GM21390 (cell line): Measurements from ENCODE around the gene MAML1.

Source experiments
- ATAC-seq: cut with Tn5 transposase; IDR thresholded peaks from one replicate; pipeline ENCODE4 v1.9.1; 2021; ENCODE audit not compliant: unreplicated experiment

Gene MAML1

DNA sequence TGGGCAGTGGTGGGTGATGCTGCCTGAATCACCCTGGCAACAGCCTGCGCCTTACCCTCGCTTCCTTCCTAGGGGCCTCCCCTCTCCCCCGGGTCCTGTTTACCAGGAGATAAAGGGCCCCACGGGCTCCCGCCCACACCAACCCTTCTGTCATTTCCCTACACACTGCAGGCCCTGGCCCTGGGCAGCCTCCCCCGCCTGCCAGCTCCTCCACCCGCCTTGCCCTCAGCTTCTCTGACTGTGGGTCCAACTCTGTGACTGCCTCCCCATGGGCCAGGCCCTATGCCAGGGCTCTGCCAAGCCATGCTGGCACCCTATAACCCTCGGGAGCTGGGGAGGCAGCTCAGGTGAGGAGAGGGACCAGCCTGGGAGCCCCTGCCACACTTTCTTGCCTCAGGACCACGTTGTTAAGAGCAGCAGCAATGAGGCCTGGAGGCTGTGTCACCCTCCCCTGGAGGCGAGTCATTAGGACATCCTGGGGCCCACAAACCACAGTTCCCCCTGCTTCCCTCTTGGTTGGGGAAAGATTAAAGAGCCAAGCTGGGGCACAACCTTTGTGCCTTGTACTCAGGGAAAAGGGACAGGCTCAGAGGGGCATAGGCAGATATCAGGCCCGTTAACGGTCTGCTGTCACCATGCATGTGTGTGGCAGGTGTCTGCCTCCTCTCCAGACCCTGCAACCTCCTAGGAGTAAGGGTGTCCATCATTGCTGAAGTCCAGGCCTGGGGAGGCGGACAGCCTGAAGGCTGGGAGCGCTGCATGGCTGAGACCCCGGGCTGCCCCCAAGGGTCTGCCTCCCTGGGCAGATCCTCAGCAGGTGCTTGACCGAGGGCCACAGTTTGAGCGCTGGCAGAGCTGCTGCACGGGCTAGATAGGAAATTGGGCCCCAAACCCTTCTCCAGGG, 71.3 kb downstream of the MAML1 start:
- ATAC-seq = no peak

DNA sequence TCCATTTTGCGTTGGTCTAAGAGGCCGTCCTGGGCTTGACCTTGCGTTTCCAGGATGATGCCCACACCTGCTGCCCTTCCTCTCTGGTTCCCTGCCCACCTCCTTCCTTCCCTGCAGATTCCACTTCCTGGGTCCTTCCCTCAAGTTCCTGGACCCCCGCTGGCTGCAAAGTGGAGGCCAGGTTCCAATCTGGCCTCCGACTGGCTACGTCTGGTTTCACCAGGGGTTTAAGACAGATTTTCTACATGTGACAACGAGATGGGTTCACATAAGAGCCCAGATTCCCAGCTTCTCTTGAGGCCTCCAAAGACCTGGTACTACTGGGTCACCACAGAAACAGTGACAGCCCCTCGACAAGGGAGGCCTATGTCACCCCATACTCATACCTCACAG, 71.9 kb downstream of the MAML1 start:
- no peak for ATAC-seq

DNA sequence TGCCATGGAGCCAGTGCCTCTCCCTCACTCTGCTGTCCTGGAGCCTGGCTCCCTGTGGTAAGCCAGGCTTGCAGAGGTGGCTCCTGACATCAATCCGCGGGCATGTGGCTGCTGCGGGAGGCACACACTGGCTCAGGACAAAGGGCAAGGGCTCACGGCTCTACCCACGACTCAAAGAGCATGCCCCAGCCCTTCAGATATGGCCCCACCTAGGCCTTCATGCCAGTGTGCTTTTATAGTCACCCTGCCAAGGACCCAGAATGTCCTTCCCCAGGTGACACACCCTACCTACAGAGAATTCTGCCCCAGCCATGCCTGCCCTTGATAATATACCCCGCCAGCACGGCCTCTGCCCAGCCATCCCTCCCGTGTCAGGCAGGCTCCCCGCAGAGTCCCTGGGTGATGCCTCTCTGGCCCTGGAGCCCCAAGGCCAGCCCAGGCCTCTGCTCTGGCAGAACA, 72.5 kb downstream of the MAML1 start:
- ATAC-seq = no peak

DNA sequence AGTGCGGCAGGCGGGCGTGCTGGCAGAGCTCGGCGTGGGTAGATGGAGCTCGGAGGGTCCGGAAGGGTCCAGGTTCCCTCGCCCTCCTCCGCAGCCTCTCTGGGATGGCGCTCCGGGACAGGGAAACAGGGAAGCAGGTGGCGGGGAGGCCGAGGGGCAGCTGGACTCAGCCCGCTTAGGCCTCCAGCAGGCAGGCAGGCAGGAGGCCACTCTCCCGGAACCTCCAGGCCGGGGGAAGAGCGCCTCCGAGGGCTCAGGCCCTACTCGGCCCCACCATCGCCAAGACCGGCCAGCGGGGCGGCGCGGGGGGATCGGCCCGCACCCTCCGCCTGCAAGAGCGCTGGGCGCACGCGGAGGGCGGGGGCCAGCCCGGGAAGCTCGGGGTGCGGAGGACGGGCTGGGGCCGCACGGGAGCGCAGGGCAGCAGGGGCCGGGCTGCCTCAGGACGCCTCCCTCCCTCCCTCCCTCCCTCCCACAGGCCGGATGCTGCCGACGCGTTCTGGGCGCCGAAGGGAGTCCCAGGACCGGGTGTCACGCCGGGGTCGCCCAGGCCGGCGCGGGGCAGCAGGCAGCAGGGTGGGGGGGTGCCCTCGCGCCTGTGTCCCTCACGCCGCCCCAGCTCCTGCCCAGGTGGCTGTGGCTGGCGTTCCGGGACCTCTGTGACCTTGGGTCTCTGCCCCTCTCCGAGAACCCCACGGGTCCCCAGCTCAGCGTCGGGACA, 73.1 kb downstream of the MAML1 start:
- peak; percentile 27 for ATAC-seq

DNA sequence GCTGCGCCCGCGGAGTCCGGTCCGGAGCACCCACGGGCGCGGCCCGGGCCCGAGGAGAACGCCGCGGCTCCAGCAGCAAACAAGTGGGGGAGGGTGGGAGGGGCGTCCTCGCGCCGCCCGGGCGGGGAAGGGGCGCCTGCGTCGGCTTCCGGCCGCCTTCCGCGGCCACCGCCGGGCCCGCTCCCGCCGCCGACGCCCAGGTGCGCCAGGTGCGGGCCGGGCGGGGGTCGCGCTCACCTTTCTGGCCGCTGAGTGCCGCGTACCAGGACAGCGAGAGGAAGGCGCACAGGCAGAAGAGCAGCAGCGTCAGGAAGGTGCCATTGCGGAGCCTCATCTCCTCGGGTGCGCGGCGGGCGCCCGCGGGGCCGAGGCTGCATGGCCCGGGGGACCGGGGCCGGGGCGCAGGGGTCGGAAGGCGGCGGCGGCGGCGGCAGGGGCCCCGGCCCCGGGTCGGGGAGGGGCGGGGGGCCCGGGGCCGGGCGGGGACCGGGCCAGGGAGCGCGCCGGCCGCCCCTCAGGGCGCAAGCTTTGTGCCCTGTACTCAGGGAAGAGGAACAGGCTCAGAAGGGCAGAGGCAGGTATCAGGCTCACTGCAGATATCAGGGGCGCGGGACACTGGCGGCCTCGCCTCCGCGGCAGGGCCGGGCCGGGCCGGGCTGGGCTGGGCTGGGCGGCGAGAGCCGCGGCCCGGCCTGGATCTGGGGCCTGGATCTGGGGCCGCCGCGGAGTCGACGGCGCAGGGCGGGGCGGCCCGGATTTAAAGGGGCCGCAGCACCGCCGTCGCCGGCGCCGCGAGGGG, 73.8 kb downstream of the MAML1 start, which contains the start of gene MGAT4B:
Gene MGAT4B (minus strand): TSS at position 617 of the 799 bp plus-strand sequence. CDS start 283 bp downstream, at position 334.
- peak; percentile 71 for ATAC-seq

DNA sequence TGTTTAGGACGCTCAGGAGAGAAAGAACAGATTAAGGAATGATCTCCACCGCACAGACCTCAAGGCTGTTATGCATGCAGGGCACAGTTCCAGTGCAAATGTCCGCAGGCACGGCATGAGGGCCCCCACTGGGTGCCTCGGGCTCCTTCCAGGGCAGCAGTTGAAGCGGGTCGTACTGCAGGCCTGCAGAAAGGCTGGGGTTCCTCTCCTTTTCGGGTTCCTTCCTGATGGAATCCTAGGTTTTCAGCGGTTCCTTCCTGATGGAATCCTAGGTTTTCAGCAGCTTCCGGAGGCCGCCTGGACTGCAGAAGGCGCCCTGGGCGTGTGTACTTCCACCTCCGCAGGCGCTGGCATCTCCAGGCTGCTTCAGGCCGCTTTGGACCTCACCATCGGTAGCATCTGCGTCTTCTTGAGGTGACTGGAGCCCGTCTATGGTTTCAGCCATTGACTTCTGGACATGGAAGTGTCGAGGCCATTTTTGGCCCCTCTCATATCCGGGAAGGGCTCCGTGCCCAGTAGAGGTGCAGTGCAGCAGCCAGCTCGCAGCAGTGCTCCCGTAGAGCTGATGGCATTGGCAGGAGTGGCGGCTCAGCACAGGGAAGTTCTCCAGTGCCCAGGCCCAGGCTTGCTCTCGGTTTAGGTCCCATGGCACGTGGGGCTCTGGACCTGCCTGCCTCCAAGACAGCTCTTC, 79.7 kb downstream of the MAML1 start:
- ATAC-seq = no peak

DNA sequence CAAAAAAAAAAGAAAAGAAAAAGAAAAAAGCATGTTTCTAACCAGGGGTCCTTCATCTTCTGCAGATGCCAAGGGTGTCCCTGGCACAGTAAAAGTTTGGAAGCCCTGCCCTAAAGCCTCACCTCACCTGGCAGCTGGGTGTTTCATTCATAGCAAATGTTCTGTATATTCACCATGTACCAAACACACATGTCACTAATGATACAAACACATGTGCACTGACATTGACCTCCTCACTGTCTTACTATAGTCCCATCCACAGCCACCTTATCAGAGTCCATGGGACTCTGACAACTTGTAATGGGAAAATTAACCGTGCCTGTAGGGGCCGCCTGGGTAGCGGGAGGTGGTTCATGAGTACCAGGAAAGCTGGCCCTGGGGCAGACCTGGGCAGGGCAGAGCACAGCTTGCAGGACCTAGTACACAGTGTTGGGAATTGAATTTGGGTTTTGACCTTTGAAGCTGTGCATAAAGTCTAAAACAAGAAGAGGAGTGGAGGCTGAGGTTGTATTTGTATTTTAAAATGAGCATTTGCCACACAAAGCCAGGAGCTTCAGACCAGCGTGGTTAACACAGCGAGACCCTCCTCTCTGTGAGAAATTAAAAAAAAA, 80.5 kb downstream of the MAML1 start:
- no peak for ATAC-seq

DNA sequence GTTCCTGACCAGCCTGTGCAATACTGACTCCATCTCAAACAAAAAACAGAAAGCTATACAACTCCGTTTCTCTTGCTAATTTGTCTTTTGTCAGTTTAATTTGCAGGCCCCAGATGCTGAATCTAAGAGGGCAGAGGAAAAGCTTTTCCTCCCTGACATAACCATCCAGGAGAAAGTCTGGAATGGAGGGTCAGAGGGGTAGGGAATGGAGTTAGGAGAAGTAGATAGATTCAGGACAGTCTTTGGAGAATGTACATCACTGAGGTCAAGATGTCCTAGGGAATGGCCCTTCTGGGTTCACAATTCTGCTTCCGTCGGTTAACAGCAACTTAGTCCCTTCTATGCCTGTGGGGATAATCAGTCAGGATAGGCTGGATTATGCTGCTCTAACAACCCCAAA, 81.5 kb downstream of the MAML1 start:
- ATAC-seq = no peak

DNA sequence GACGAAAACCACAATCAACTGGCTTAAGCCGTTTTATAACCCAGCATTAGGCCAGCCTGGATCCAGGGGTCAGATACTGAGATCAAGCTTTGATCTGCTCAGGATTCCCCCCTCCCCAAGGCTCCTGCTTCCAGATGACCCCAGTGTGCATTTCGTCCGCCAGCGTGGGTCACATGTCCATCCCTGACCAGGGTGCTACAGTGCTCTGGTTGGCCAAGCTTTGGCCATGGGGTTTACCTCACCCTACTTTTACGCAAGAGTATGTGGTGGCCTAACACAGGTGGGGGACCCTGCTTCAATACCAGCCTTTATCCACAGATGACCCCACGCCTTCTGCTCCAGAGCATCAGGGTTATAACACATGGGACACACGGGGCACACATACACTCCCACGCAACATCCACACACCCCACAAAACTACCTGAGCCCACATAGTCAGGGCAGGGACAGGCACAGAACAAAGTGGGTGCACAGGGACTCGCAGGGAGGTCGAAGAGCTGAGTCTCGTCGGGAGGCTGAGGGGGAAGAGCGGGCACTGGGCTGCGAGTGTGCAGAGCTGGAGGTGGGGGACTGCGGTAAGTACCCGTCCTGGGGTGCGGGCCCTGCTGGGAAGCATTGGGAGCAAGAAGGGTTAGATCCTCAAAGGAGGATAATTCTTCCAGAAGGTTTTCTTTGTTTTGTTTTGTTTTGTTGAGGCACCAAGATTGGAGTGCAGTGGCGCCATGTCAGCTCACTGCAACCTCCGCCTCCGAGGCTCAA, 83.0 kb downstream of the MAML1 start:
- no peak for ATAC-seq

DNA sequence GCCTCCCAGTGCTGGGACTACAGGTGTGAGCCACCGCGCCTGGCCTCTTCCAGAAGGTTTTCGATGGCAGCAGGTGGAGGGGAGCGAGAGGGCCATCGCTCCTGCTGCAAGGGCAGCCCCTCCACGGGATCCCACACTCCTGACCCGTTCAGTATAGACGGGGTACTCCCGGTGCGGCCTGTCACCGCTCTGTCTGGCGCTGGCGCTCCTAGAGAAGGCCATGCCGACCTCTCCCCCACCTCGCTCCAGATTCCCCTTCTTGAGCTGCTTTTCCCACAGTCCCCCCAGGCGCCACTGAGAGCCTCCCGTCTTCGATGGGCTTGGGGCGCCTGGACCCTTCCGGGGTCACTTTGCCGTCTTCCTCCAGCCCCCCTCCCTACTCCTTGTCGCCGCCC, 83.8 kb downstream of the MAML1 start:
- ATAC-seq = no peak

DNA sequence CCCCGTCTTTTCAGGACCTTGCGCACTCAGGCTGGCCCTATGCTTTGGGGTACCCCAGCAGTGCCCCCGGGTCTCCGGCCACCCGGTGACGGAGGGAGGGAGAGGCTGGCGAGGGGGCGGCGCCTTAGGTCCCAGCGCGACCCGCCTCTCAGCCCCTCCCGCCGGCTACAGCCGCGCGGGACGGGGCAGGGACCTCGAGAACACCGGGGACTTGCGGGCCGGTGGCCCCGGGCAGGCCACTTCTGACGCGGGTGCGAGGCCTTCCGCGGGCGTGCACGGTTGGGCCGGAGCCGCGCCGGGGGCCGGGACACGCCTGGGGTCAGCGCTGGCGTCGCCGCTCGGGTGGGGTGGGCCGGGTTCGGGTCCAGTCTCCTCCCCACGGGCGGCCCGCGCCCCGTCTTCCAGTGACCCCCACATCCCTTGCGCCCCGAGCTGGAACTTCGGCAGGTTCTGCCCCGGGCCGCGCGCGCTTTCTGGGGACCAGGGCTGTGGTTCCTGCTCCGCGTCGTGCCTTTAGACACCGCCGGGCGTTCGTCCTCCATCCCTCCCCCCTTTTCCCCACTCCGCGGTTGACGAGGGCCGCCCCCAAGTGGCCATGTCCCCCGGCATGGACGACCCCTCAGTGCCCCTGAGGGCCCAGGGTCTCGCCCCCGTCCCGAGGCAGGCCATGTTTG, 84.3 kb downstream of the MAML1 start:
- no peak for ATAC-seq

DNA sequence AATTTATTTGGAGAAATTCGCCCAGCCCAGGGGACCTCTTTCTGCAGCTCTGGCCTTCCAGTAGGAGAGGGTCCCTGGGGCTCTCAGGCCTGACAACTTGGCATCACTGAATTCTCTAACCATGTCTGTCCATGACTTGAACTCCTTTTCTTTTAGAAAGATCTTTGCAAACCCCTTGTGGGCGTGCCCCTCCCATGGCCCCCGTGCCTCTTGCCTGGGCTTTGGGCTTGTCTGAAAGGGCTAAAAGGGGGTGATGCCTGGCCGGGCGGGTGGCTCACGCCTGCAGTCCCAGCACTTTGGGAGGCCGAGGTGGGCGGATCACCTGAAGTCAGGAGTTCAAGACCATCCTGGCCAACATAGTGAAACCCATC, 84.8 kb downstream of the MAML1 start:
- ATAC-seq = no peak

DNA sequence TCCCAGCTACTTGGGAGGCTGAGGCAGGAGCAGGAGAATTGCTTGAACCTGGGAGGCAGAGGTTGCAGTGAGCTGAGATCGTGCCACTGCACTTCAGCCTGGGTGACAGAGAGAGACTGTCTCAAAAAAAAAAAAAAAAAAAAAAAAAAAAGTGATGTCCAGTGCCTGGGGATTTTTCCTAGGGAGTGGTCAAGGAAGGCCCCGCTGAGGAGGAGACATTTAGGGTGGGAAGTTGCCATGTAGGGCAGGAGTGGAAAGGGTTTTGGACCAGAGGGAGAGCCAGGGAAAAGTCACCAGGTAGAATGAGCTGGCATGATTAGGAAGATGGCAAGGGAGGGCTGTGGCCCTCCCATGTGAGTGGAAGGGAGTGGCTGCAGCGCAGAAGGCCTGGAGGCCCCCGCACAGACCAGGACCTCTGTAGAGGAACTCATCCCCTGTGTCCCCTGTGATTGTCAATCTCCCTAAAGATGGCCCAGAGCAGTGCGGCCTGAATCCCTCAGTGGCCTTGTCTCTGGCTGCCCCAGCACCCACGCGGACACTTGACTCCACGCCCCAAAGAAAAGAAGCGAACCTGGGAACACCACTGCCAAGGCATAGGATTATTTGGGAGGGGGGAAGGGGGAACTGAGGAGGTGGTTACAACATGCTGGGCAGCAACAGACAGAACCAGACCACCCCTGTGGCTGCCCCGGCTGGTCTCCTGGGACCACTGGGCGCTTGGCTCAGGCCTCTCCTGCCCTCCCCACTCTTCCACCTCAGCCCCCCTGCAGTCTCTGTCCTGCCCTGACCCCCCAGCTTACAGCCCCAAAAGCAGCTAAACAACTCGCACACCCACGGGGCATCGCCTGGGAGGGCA, 85.5 kb downstream of the MAML1 start:
- no peak for ATAC-seq

DNA sequence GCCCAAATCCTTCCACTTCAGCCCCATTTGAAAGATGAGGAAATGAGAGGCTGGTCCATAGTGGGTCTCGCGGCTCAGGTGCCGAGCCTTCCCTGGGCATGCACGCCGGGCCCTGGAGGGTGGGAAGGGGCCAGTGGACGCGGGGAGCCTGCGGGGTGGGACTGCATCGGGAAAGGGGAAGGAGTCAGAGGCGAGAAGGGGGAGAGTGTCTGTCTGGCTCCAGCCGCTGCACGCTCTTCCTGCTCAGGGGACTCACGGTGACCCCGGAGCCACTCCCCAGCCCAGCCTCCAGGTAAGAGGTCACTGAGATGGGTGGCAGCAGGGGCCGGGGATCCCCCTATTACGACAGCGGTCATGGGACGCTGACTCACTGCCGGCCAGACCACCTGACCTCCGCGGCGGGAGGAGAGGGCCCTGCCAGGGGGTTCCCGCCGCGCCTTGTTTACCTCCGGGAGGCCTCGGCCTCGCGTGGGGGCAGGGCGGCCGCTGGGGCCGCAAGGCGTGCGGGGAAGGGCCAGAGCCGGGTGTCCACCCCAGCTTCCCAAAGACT, 86.2 kb downstream of the MAML1 start:
- peak; percentile 54 for ATAC-seq

DNA sequence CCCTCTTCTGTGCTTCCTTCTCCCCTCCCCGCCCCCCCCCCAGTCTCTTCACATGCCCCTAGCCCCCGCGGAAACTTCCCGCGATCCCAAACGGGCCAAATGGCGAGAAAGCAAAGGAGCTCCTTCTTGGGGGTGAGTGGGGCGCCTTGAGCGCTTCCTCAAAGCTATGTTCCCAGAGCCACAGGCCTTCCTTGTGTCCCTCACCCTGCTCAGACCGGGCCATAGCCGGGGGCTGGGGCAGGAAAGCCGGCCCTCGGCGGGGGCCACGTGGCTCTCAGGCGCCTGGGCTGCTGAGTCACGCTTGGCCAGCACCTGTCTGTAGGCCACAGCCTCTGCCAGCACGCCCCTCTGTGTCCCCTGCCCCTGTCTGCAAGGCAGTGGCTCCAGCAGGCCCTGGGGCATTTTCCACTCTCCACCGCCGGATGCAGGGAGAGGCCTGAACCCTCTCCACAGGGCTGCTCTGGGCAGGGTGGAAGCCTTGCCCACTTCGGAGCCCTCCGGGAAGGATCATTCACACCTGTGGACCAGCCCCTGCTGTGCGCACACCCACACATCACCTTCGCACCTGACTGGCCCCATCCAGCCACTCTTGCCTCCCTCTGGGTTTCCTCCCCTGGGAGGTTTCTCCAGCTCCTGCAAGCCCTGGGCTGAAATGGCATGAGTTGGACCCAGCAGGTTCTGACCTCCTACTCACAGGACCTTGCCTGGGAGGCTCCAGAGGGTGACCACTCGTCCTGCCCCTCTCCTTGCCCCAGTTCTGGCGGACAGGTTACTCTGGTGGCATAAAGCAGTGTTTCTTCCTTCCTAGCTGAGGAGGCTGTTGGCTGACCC, 86.9 kb downstream of the MAML1 start:
- no peak for ATAC-seq

DNA sequence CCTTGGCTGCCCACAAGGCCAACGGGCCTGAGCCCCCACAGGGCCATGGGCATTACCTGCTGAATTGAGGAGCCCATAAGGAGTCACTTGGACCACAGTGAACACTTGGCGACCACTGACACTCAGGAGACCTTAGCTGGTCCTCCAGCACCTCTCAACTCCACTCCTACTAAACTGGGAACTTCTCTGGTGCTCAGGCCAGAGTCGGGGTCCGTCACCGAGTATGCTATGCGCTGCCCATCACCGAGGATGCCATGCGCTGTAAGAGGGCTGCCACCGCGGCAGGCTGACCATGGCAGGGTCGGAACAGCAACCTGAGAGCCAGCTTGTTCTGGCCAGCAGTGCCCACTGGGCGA, 87.5 kb downstream of the MAML1 start:
- no peak for ATAC-seq
